Hair follicular keratinocyte (primary cell): ENCODE results near the gene NFU1. TPM values are rescaled to one million over a fixed set of nuclear protein-coding genes. Genes with fewer than 3 reads are reported as not detected.

Source experiments
- total RNA-seq: library from RNA; depleted of rRNA; stranded (reverse); fragments of >200 nt; gene quantifications from 2 replicates; pipeline ENCODE4 v1.2.3, GENCODE V29; 2015

NFU1 gene
- 55.9 and 72.1 TPM in 2 replicates for total RNA-seq

GRCh38 chr2:69436938-69437750, at the start of gene NFU1:
NFU1 (minus strand) TSS chr2:69437435; CDS start chr2:69437422, 13 bp downstream.

GRCh38 chr2:69386789-69387734, 50.2 kb downstream of the NFU1 start, which contains the start of gene GFPT1:
GFPT1 (minus strand) TSS chr2:69387227; CDS start chr2:69387071, 156 bp downstream.

Other genes with a start within 250 kb of the NFU1 start
- gene GFPT1, start 50.2 kb downstream of the NFU1 start, total RNA-seq = 17.7 and 25.1 TPM in 2 replicates
- 19.0 and 20.5 TPM in 2 replicates for gene AAK1, start 206.3 kb upstream of the NFU1 start, total RNA-seq